Measurements from ENCODE around the gene CD2AP.
"Not testable (repeated sequence)": the region's sequence is repeated elsewhere in the genome, so short reads cannot be mapped to it uniquely, and the experiment has no call there.

The CD2AP gene

GRCh38 chr6:47634210-47635047 is 156.8 kb downstream of the CD2AP start:
- no peak for DNase-seq (ENCODE audit: low read depth in 3 of 3)

- DNase-seq (ENCODE audit: low read depth in 3 of 3) = no peak
These were observed 169.1 kb downstream of the CD2AP start for GRCh38 chr6:47646689-47647088.

GRCh38 chr6:47647188-47647587 is 169.6 kb downstream of the CD2AP start:
- no peak for DNase-seq (ENCODE audit: low read depth in 3 of 3)

GRCh38 chr6:47647626-47648025 is 170.0 kb downstream of the CD2AP start:
- DNase-seq (ENCODE audit: low read depth in 3 of 3) = not testable (repeated sequence)

- no peak for DNase-seq (ENCODE audit: low read depth in 3 of 3)
These were observed 170.4 kb downstream of the CD2AP start for GRCh38 chr6:47648031-47648430.

- no peak for DNase-seq (ENCODE audit: low read depth in 3 of 3)
These were observed 173.2 kb downstream of the CD2AP start for GRCh38 chr6:47650553-47651432.

GRCh38 chr6:47651505-47651944 is 173.9 kb downstream of the CD2AP start:
- DNase-seq (ENCODE audit: low read depth in 3 of 3) = no peak

- DNase-seq (ENCODE audit: low read depth in 3 of 3) = no peak
These were observed 176.1 kb downstream of the CD2AP start for GRCh38 chr6:47653706-47654105.

- DNase-seq (ENCODE audit: low read depth in 3 of 3) = no peak
These were observed 176.7 kb downstream of the CD2AP start for GRCh38 chr6:47654255-47654654.

GRCh38 chr6:47655719-47656595 is 178.4 kb downstream of the CD2AP start:
- DNase-seq (ENCODE audit: low read depth in 3 of 3) = no peak

- DNase-seq (ENCODE audit: low read depth in 3 of 3) = no peak
These were observed 184.4 kb downstream of the CD2AP start for GRCh38 chr6:47661960-47662359.

- no peak for DNase-seq (ENCODE audit: low read depth in 3 of 3)
These were observed 186.1 kb downstream of the CD2AP start for GRCh38 chr6:47663462-47664216.

GRCh38 chr6:47665112-47665511 is 187.5 kb downstream of the CD2AP start:
- no peak for DNase-seq (ENCODE audit: low read depth in 3 of 3)

GRCh38 chr6:47669684-47670513 is 192.3 kb downstream of the CD2AP start:
- no peak for DNase-seq (ENCODE audit: low read depth in 3 of 3)

- DNase-seq (ENCODE audit: low read depth in 3 of 3) = no peak
These were observed 193.3 kb downstream of the CD2AP start for GRCh38 chr6:47670851-47671250.

- DNase-seq (ENCODE audit: low read depth in 3 of 3) = no peak
These were observed 194.2 kb downstream of the CD2AP start for GRCh38 chr6:47671777-47672176.

GRCh38 chr6:47672816-47673215 is 195.2 kb downstream of the CD2AP start:
- no peak for DNase-seq (ENCODE audit: low read depth in 3 of 3)

- no peak for DNase-seq (ENCODE audit: low read depth in 3 of 3)
These were observed 197.1 kb downstream of the CD2AP start for GRCh38 chr6:47674673-47675072.

Measured in stimulated activated CD4-positive, alpha-beta T cell treated with anti-CD3 and anti-CD28 coated beads, TNF-alpha, amount 100 ng/mL, for 4 hours (primary cell).